ENCODE measurements around the gene PTPRS.
A peak's percentile ranks its signal among the peaks of the same experiment; 100 is the strongest.

Gene PTPRS

DNA sequence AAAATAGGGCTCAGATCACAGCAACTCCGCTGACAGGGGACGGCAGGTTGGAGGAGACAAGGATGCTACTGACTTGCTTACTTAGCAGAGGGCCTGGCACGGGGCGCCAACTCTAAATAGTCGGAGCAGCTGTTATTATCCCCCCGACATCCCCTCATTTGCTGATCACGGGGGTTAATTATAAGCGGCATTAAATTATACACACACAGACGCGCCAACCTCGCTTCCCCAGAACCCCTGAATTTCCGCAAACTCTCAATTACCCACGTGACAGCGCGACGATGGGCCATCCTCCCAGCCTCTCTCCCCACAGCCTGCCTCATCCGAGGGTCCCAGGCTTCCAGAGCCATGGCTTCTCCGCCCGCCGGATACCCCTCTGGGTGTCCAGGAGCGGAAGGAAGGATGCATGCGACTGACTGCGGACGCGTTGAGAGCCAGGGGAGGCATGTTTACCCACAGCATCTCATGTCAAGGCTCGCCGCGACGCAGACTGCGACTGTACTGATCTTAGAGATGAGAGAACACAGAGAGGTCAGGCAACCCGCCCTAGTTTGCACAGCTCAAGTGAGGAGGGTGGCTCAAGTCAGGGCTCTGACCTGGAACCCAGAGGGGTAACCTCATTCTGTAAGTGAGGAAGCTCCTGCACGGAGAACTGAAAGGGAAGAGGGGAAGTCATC lies 5.7 kb downstream of the PTPRS start:
- H3K79me2 ChIP-seq (ENCODE audit: low read length), result no peaks in the 10 kb centered on the region
- no peaks in the 10 kb centered on the region for H3K9me3 ChIP-seq (ENCODE audit: insufficient read depth, low read length)

DNA sequence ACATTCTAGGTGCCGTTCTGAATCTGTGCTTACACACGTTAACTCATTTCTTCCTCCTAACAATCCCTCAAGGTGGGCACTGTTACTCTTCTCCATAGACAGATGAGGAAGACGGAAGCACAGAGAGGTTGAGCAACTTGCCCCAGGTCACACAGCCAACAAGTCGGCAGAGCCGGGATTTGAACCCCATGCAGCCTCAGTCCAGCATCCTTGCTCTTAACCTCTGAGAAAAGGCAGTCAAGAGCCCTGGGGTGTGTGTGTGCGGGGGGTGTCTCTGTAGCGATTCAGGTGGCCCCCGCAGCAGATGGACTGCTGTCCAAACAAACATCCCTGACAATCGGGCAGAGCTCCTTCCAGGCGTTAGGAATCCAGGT lies 6.3 kb downstream of the PTPRS start:
- H3K27ac ChIP-seq (ENCODE audit: low read length), result no peak overlapping the region
- no peaks in the 10 kb centered on the region for H4K20me1 ChIP-seq (ENCODE audit: insufficient read depth, low read length)
- H3K36me3 ChIP-seq (replicated peaks; ENCODE audit: low read depth, low read length), result no peaks in the 10 kb centered on the region
- H3K4me3 ChIP-seq (ENCODE audit: low read length), result no peak overlapping the region
- no peaks in the 10 kb centered on the region for H3K9me3 ChIP-seq (ENCODE audit: insufficient read depth, low read length)
- no peaks in the 10 kb centered on the region for H3K79me2 ChIP-seq (ENCODE audit: low read length)
- H2AFZ ChIP-seq (ENCODE audit: low read depth, low read length), result no peak overlapping the region
- peaks cover 26% of the 10 kb centered on the region for H3K27me3 ChIP-seq (ENCODE audit: low read depth, low read length)
- H3K4me1 ChIP-seq (ENCODE audit: low read length), result peaks cover 43% of the 10 kb centered on the region
- peak overlapping the region; percentile 18; the same call in 1 of the 2 replicates for H3K4me2 ChIP-seq (ENCODE audit: low read length)
- no peak overlapping the region for H3K9ac ChIP-seq (ENCODE audit: low read length)
- no peak for TF ChIP-seq EZH2phosphoT487 (IDR thresholded peaks at IDR 0.05; ENCODE audit: low read depth)
- TF ChIP-seq, protein P1, sequence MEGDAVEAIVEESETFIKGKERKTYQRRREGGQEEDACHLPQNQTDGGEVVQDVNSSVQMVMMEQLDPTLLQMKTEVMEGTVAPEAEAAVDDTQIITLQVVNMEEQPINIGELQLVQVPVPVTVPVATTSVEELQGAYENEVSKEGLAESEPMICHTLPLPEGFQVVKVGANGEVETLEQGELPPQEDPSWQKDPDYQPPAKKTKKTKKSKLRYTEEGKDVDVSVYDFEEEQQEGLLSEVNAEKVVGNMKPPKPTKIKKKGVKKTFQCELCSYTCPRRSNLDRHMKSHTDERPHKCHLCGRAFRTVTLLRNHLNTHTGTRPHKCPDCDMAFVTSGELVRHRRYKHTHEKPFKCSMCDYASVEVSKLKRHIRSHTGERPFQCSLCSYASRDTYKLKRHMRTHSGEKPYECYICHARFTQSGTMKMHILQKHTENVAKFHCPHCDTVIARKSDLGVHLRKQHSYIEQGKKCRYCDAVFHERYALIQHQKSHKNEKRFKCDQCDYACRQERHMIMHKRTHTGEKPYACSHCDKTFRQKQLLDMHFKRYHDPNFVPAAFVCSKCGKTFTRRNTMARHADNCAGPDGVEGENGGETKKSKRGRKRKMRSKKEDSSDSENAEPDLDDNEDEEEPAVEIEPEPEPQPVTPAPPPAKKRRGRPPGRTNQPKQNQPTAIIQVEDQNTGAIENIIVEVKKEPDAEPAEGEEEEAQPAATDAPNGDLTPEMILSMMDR (IDR thresholded peaks at IDR 0.05; ENCODE audit: low read depth, low read length), result no peak

More for the DNA sequence above, 5.7 kb downstream of the PTPRS start:
- no peaks in the 10 kb centered on the region for H4K20me1 ChIP-seq (ENCODE audit: insufficient read depth, low read length)
- no peaks in the 10 kb centered on the region for H3K36me3 ChIP-seq (replicated peaks; ENCODE audit: low read depth, low read length)
- no peak overlapping the region for H2AFZ ChIP-seq (ENCODE audit: low read depth, low read length)
- H3K27ac ChIP-seq (ENCODE audit: low read length), result no peak overlapping the region
- peak overlapping the region; percentile 63 for H3K4me3 ChIP-seq (ENCODE audit: low read length)
- peaks cover 42% of the 10 kb centered on the region for H3K4me1 ChIP-seq (ENCODE audit: low read length)
- H3K27me3 ChIP-seq (ENCODE audit: low read depth, low read length), result peaks cover 26% of the 10 kb centered on the region
- peak overlapping the region; percentile 80 for H3K4me2 ChIP-seq (ENCODE audit: low read length)
- TF ChIP-seq, protein P1 (IDR thresholded peaks at IDR 0.05; ENCODE audit: low read depth, low read length), result no peak
- no peak for TF ChIP-seq EZH2phosphoT487 (IDR thresholded peaks at IDR 0.05; ENCODE audit: low read depth)
- H3K9ac ChIP-seq (ENCODE audit: low read length), result peak overlapping the region; percentile 30; the same call in 1 of the 2 replicates

- no peak overlapping the region for H3K4me3 ChIP-seq (ENCODE audit: low read length)
- no peak for TF ChIP-seq EZH2phosphoT487 (IDR thresholded peaks at IDR 0.05; ENCODE audit: low read depth)
- H3K4me2 ChIP-seq (ENCODE audit: low read length), result peak overlapping the region; percentile 18
- no peaks in the 10 kb centered on the region for H3K79me2 ChIP-seq (ENCODE audit: low read length)
- H3K9me3 ChIP-seq (ENCODE audit: insufficient read depth, low read length), result no peaks in the 10 kb centered on the region
- no peaks in the 10 kb centered on the region for H3K36me3 ChIP-seq (replicated peaks; ENCODE audit: low read depth, low read length)
- H3K4me1 ChIP-seq (ENCODE audit: low read length), result peaks cover 43% of the 10 kb centered on the region
- no peaks in the 10 kb centered on the region for H4K20me1 ChIP-seq (ENCODE audit: insufficient read depth, low read length)
- no peak overlapping the region for H3K9ac ChIP-seq (ENCODE audit: low read length)
- peaks cover 26% of the 10 kb centered on the region for H3K27me3 ChIP-seq (ENCODE audit: low read depth, low read length)
- H2AFZ ChIP-seq (ENCODE audit: low read depth, low read length), result no peak overlapping the region
- H3K27ac ChIP-seq (ENCODE audit: low read length), result no peak overlapping the region
These were observed 6.8 kb downstream of the PTPRS start for GRCh38 chr19:5333581-5334365.

DNA sequence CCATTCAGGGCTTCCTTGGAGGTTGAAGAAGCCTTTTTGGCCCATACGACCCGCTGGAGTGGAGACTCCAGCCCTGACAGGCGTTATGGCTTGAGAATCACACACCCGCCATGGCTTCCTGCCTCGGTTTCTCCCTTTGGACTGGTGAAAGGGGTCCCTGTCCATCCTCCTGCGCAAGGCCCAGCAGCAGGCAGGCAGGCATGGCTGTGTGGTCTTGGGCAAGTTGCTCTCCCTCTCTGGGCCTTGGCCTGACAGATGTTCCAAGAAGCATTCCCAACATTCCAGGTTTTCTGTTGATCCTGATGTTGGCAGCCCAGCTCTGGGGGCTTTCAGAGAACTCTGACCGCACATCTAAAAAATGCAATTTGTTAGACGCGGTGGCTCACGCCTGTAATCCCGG lies 8.1 kb downstream of the PTPRS start:
- Histone ChIP-seq H3K4me3 (ENCODE audit: low read length) (no peak overlapping the region), H3K79me2 (ENCODE audit: low read length) (no peaks in the 10 kb centered on the region), H3K4me1 (ENCODE audit: low read length) (peaks cover 43% of the 10 kb centered on the region), H3K4me2 (ENCODE audit: low read length) (no peak overlapping the region), H3K36me3 (replicated peaks; ENCODE audit: low read depth, low read length) (no peaks in the 10 kb centered on the region), H4K20me1 (ENCODE audit: insufficient read depth, low read length) (no peaks in the 10 kb centered on the region), H3K27ac (ENCODE audit: low read length) (no peak overlapping the region), H3K9ac (ENCODE audit: low read length) (no peak overlapping the region), H3K9me3 (ENCODE audit: insufficient read depth, low read length) (no peaks in the 10 kb centered on the region), H3K27me3 (ENCODE audit: low read depth, low read length) (peaks cover 24% of the 10 kb centered on the region), H2AFZ (ENCODE audit: low read depth, low read length) (no peak overlapping the region)
- TF ChIP-seq EZH2phosphoT487 (IDR thresholded peaks at IDR 0.05; ENCODE audit: low read depth), result no peak
- TF ChIP-seq, protein P1 (IDR thresholded peaks at IDR 0.05; ENCODE audit: low read depth, low read length), result no peak
